DMS 273 treated with DMSO at 0.1 percent for 48 hours (cell line): ENCODE data around the gene NCKIPSD.

Experiments used
- DNase-seq: peaks from one replicate; lab custom pipeline; 2025; lab: John Stamatoyannopoulos, UW

NCKIPSD gene

DNA sequence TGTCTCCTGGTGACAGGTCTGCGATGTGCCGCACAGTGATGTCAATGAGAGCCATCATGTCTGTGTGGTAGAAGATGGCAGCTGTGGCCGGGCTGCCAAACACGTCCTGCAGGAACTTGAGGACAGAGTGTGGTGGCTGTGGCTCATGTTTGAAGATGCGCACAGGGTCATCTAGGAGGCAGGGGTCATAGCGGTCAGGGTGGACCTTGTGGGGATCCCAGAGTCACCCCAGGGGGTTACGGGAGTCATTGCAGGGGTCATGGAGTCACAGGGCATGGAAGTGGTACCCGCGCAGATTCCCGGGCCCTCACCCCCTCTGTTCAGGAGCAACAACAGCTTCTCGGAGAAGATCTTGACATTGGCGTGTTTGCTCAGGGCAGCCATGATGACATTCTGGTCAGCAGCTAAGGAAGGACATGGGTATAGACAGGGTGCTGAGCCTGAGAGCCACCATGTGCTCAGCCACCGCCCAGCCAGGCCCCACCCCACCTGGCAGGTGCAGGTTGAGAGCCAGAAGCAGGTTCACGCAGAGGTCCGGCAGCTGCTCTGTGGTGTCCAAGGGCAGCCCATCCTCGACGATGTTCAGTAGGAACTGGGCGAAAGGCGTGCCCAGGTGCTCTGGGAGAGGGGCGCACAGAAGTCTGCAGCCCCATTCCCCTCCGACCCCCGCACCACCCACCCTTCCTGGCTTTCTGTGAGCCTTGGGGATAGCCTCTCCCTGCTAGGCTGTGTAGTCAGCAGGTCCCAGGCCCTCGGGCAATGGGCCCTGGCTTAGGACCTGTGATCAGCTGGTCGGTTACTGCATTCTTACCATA, 6.9 kb downstream of the NCKIPSD start:
- no peak for DNase-seq

- no peak for DNase-seq
These were observed 7.7 kb downstream of the NCKIPSD start for GRCh38 chr3:48678056-48678455.

DNA sequence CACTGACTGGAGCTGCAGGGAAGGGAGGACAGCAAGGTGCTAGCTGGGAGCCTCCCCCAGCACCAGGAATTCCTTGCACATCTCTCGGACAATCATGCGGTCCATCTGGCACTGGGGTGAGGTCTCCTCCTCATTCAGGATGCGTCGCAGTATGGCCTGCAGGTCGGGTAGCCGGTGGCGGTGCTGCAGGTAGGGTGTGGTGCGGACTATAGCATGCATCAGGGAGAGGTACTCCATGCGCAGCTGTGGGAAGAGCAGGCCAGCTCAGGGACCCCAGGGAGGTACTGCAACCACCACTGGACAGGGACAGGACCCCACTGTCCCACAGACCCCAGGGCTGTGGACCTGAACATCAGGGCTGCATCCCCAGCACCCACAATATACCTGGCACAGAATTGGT, 11.2 kb downstream of the NCKIPSD start:
- no peak for DNase-seq

GRCh38 chr3:48672522-48672921, 13.2 kb downstream of the NCKIPSD start:
- DNase-seq = no peak

GRCh38 chr3:48664929-48665328, 20.8 kb downstream of the NCKIPSD start:
- no peak for DNase-seq

DNA sequence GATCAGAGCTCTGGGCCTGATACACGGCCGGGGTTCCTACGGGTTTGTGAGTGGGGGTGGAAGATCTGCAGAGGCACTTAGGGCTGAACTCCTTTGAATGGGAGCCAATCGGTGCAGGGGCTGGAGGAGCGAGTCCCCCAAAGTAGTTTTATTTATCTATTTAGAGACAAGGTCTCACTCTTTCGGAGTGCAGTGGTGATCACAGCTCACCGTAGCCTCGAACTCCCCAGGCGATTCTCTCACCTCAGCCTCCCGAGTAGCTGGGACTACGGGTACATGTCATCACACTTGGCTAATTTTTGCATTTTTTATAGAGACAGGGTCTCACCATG, 21.4 kb downstream of the NCKIPSD start:
- no peak for DNase-seq

DNA sequence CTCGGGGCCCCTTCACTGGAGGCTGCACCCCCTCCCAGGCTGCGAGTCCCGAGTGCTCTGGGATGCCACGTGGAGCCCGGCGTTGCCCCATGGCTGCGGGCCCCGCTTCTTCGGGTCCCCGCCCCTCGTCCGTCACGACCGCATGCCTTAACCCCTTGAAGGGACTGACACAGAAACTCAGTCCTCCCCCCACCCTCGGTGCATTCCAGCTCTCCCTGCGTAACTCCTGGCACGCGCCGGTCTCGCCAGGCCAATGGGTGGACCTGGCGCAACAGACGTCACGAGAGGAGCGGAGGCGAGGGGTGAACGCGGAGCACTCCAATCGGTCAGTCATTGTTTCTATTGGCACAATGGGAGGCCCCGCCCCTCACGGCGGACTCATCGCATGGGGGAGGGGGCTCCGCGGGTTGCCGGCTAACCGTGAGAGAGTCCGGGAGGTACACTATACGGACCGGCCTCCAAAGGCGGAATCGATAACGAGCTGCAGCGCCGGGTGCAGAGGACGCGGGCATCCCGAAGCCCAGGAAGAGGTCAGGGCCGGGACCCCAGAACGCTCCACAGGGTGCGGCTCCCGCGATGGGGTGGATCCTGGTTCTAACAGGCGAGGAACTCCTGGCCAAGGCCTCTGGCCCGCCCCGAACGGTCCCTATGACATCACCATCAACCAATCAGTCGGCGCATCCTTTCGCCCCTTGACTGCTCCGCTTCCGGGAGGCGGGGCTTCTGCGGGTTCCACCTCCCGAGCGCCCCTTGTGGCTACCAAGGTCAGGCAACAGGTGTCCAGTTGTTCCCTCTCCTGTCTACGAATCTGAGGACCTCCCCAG, 22.0 kb downstream of the NCKIPSD start:
- peak; percentile 92 for DNase-seq

GRCh38 chr3:48662753-48663488, 22.8 kb downstream of the NCKIPSD start, which contains the start of gene CELSR3:
TSS of gene CELSR3 (minus strand) at chr3:48662886. CDS start at chr3:48662634, 252 bp downstream.
- peak; percentile 67 for DNase-seq

DNA sequence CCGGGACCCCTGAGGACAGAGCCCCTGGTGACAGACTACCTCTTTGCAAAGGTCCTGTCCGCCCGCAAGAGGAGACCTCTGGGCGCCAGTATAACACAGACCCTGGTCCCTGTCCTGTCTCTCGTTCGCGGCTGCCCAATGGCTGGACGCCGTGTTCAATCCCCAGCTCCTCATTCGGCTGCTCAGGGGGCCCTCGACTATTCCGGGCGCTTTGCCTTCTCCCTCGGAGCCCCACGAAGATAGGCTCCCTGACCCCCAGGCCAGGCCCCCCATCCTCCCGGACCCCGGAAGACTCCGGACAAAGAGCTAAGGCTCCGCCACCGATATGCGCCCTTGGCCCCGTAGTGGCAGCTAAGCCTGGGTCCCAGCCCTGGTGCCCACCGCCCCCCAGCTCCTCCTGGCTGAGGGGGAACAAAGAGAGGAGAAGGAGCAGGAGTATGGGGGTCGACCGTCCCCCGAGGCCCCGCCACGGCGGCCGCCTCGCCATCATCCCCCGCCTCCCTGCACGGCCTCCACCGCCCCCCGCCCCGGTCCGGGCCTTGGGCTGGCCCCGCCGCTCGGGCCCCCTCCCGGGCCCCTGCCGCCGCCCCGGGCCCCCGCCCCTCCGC, 23.5 kb downstream of the NCKIPSD start:
- DNase-seq = no peak

DNA sequence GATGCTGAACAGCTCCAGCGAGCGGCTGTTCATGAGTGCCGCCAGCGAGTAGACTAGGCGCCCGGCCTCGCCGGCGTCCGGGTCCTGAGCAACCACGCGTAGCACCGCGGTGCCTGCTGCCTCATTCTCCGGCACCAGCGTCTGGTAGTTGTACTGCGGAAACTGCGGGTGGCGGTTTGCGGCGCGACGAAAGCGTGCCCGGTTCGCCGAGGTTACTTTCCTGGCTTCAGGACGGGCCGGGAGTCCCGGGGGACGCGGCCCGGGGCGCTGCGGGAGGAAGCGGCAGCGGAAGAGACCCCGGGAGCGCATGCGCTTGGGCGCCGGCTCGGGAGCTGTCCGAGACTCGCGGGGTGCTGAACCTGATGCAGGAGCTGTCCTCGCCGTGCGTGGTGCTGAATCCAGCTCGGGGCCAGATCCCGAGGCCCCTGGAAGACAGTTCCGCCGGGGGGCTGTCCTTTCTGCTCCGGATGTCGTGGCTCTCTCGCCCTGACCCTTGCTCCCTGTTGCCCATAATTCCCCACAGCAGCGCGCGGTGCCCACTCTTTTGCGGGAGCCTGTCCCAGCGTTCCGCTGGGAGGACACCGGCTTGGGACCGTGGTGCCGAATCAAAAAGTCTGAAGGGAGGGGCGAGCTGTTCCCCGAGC, 24.1 kb downstream of the NCKIPSD start:
- no peak for DNase-seq

DNA sequence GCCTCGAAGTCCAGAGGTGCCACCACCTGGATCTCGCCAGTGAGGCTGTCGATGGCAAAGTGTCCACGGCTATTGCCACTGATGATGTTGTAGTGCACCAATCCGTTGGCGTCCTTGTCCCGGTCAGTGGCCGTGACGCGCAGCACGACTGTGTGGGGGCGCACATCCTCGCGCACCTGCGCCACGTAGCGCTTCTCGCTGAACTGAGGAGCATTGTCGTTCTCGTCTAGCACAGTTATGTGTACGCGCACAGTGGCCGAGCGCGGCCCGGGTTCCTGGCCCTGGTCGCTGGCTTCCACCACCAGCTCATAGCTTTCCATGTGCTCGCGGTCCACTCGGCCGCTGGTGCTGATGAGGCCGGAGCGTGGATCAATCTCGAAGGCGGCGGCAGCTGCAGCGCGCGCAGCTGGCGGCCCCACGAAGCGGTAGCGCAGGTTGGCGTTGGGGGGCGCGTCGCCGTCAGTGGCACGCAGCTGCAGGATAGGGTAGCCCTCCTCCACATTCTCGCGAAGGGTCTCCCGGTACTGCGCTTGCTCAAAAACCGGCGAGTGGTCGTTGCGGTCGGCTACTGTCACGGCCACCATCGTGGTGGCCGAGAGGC, 24.8 kb downstream of the NCKIPSD start:
- DNase-seq = no peak

DNA sequence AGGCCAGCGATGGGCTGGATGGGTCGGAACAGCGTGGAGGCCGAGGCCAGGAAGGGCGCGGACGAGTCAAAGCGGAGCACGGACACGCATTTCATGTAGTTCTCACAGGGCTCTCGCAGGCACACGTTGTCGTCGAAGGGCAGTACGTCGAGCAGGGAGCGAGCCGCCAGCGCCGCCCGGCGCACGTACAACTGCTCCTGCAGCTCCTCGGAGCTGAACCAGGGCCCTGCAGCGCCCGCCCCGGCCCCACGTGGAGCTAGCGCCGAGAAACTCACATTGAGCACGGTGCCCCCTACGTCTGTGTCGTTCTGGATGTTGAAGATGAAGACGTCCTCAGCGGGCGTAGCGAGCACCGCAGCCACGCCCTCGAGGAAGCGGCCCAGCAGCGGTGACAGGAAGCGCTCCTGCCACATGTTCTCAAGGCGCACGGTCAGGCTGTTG, 28.9 kb downstream of the NCKIPSD start:
- no peak for DNase-seq

DNA sequence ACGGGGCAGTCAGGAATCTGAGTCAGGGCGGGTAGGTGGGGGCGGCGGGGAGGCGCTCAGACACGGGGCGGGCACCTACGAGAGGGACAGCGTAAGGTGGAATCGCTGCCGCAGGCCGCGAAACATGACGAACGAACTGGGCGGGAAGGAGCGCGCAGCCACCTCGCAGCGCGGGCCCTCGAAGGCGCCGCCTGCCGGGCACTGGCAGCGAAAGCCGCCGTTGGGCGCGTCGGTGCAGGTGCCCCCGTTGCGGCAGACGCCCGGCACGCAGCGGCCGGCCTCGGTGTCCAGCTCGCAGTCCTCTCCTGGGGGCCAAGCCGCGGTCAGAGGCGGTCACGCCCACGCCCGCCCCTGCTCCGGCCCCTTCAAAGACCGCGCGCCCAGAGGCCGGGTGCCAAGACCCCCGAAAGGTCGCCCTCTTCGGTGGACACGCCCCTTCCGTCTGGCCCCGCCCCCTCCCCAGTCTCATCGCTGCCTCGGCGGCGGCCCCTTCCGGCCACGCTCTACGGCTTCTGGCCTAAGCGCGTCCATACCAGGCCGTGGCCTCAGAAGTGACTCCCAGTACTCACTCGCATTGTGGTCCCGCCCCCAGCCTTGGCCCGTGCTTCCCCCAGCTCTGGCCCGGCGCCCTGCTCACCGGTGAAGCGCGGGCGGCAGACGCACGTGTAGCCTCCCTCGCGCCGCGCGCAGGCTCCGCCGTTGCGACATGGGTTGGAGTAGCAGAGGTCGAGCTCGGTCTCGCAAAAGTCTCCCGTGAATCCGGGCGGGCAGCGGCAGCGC, 29.5 kb downstream of the NCKIPSD start:
- DNase-seq = no peak

DNA sequence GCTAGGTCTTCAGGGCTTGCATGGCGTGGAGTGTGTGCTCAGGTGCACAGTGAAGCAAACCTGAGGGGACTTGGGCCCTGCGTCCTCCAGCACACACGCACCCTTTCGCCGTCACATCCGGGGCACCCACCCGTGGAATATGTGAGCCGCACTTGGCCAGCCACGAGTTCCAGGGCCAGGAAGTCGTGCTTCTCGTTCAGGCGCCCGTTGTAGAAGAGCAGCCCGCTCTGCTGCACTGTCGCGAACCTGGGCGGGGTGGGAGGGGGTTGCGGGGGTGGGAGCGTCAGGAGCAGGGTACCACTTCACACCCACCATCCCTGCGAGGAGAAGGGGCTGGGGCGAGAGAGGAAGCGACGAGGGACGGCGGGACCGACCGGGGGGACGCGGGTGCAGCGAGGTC, 30.1 kb downstream of the NCKIPSD start:
- no peak for DNase-seq

- DNase-seq = no peak
These were observed 30.7 kb downstream of the NCKIPSD start for GRCh38 chr3:48655063-48655462.

GRCh38 chr3:48652923-48653715, 32.6 kb downstream of the NCKIPSD start:
- no peak for DNase-seq

GRCh38 chr3:48651771-48652170, 33.9 kb downstream of the NCKIPSD start:
- no peak for DNase-seq

- DNase-seq = no peak
These were observed 35.0 kb downstream of the NCKIPSD start for GRCh38 chr3:48650723-48651122.

DNA sequence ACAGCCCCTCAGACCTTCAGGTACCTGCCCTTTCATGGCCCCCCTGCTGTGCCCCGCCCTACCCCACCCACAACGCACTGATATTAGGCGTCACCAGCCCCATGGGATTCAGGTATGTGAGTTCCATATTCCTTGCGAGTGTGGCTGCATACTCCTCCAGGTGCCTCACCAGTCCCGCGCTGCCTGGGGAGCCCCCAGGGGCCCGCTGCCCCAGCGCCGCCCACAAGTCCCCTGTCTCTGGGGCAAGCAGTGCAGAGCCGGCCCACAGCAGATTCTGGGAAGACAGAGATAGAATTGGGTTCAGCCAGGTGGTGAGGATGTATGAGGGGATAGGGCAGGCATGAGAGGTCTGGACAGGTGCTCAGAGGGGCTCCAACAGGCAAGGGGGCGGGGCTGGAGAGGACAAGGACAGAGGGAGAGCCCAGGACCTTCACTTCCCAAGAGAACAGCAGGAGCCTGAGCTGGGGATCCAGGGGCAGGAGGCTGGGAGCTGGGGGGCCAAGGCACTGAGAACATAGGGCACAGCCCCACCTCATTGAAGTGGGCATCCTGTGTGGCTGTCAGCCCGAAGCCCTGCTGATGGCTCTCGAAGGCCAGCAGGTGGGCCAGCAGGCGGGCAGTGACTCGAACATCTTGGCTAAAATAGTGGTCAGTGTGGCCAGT, 37.4 kb downstream of the NCKIPSD start:
- no peak for DNase-seq
